ENCODE data around the gene PLEKHA1. TPM values are rescaled to one million over a fixed set of nuclear protein-coding genes. Genes with fewer than 3 reads are reported as not detected.

PLEKHA1 gene
- 34.4 and 35.4 TPM in 2 replicates for total RNA-seq

GRCh38 chr10:122374237-122374858 lies at the start of gene PLEKHA1:
PLEKHA1 (plus strand) TSS chr10:122374708; CDS start chr10:122393201, 18,493 bp downstream.

DNA sequence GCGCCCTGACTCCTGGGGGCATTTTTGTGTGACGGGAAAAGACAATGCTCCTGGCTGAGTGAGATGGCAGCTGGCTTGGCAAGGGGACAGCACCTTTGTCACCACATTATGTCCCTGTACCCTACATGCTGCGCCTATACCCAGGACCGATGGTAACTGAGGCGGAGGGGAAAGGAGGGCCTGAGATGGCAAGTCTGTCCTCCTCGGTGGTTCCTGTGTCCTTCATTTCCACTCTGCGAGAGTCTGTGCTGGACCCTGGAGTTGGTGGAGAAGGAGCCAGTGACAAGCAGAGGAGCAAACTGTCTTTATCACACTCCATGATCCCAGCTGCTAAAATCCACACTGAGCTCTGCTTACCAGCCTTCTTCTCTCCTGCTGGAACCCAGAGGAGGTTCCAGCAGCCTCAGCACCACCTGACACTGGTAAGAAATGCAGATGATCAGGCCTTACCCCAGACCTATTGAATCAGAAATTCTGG lies 80.1 kb downstream of the PLEKHA1 start, which contains the start of gene ARMS2:
Gene ARMS2 (plus strand): TSS at position 51 of the 478 bp plus-strand sequence. CDS start 75 bp downstream, at position 126.

GRCh38 chr10:122461367-122461728 lies 86.8 kb downstream of the PLEKHA1 start, which contains the start of gene HTRA1:
HTRA1 (plus strand) TSS chr10:122461553; CDS start chr10:122461653, 100 bp downstream.

Other genes with a start within 250 kb of the PLEKHA1 start
- gene BTBD16, start 103.4 kb upstream of the PLEKHA1 start, total RNA-seq = not detected in 2 replicates
- gene ARMS2, start 79.9 kb downstream of the PLEKHA1 start, total RNA-seq = not detected in 2 replicates
- gene HTRA1, start 86.8 kb downstream of the PLEKHA1 start, total RNA-seq = 43.1 and 63.7 TPM in 2 replicates
- not detected in 2 replicates for gene DMBT1, start 186.0 kb downstream of the PLEKHA1 start, total RNA-seq

All from dermis lymphatic vessel endothelial cell (primary cell).